ENCODE data around the gene TMEM203. TPM values are rescaled to one million over a fixed set of nuclear protein-coding genes. Genes with fewer than 3 reads are reported as not detected.

TMEM203 gene
- total RNA-seq, 4 donors from 2014 or later = 45.7 to 60.7 (median 49.4) TPM

- H3K4me3 ChIP-seq (ENCODE audit: low read depth, poor library complexity, severe bottlenecking) = no peak overlapping the region
- 63 to 68% methylated on average over 9 of the region's 9 CpGs for WGBS, 2 donors
- TF ChIP-seq CTCF (IDR thresholded peaks at IDR 0.05) (no peak), POLR2A (IDR thresholded peaks at IDR 0.05) (no peak)
- intact Hi-C loops (cut with DNase I; ENCODE audit: low total_unique reads) = no loop called here
- DNase-seq (ENCODE audit: low spot score in 2 of 2) = no peak
Observed at GRCh38 chr9:137190315-137190856, 15.1 kb downstream of the TMEM203 start.

- H3K4me3 ChIP-seq (ENCODE audit: low read depth, poor library complexity, severe bottlenecking) = peak overlapping the region; percentile 71
- TF ChIP-seq POLR2A (IDR thresholded peaks at IDR 0.05) = no peak
- TF ChIP-seq CTCF (IDR thresholded peaks at IDR 0.05) = no peak
- no peak for DNase-seq (ENCODE audit: low spot score in 2 of 2)
- intact Hi-C loops (cut with DNase I; ENCODE audit: low total_unique reads) = loop anchor here (5.0 kb wide), 1 partner anchor 82 kb away; no protein-coding TSS in a partner anchor
- 0 to 34% methylated on average over 7 to 18 of the region's 23 CpGs for WGBS, 2 donors
Observed at GRCh38 chr9:137189297-137190295, 15.9 kb downstream of the TMEM203 start.

- intact Hi-C loops (cut with DNase I; ENCODE audit: low total_unique reads) = loop anchor here (5.0 kb wide), 1 partner anchor 81 kb away; no protein-coding TSS in a partner anchor
Observed at GRCh38 chr9:137188490-137189296, 16.8 kb downstream of the TMEM203 start, which contains the start of the genes ANAPC2 and SSNA1. ANAPC2 (minus strand) TSS chr9:137188560; CDS start chr9:137188532, 28 bp downstream. SSNA1 (plus strand) TSS chr9:137188676; CDS start chr9:137188727, 51 bp downstream.

GRCh38 chr9:137188086-137188489, 17.4 kb downstream of the TMEM203 start:
- H3K4me3 ChIP-seq (ENCODE audit: low read depth, poor library complexity, severe bottlenecking) = peak overlapping the region; percentile 71
- WGBS, 2 donors = 1% methylated on average over 28 to 31 of the region's 31 CpGs
- no peak for DNase-seq (ENCODE audit: low spot score in 2 of 2)
- intact Hi-C loops (cut with DNase I; ENCODE audit: low total_unique reads) = loop anchor here (5.0 kb wide), 1 partner anchor 81 kb away; no protein-coding TSS in a partner anchor
- TF ChIP-seq POLR2A (IDR thresholded peaks at IDR 0.05) = no peak

More at GRCh38 chr9:137188490-137189296, 16.8 kb downstream of the TMEM203 start, which contains the start of the genes ANAPC2 and SSNA1:
- DNase-seq (ENCODE audit: low spot score in 2 of 2) = peak; percentile 86 to 98
- 0 to 1% methylated on average over 52 to 70 of the region's 98 CpGs for WGBS, 2 donors
- peak within 1 kb of the TSS; percentile 71 for H3K4me3 ChIP-seq (ENCODE audit: low read depth, poor library complexity, severe bottlenecking)
- TF ChIP-seq CTCF (IDR thresholded peaks at IDR 0.05) (no peak), POLR2A (IDR thresholded peaks at IDR 0.05) (peak in 1 of 2 donors; percentile 37)

- WGBS, 2 donors = 81 to 85% methylated on average over 15 of the region's 15 CpGs
- TF ChIP-seq POLR2A (IDR thresholded peaks at IDR 0.05) (no peak), CTCF (IDR thresholded peaks at IDR 0.05) (no peak)
- intact Hi-C loops (cut with DNase I; ENCODE audit: low total_unique reads) = loop anchor here (5.0 kb wide), 1 partner anchor 80 kb away; no protein-coding TSS in a partner anchor
- DNase-seq (ENCODE audit: low spot score in 2 of 2) = no peak
- H3K4me3 ChIP-seq (ENCODE audit: low read depth, poor library complexity, severe bottlenecking) = peak overlapping the region; percentile 71
Observed at GRCh38 chr9:137187386-137187785, 18.1 kb downstream of the TMEM203 start.

All from lower leg skin (tissue), 4 donors.